GM21447 (cell line): ENCODE data around the gene IARS1.

Experiments
- ATAC-seq: cut with Tn5 transposase; IDR thresholded peaks from one replicate; pipeline ENCODE4 v1.9.1; 2021; ENCODE audit not compliant: unreplicated experiment

The IARS1 gene

GRCh38 chr9:92245005-92245797 lies 48.3 kb downstream of the IARS1 start:
- ATAC-seq, result no peak
